HUES6 (cell line): ENCODE measurements around the gene MICAL2.

Experiments used
- H3K27ac ChIP-seq: 2 replicates; pipeline ENCODE4 v1.7.0; 2013; ENCODE audit warnings: low read depth, mild to moderate bottlenecking, low read length, inconsistent platforms
- H3K27me3 ChIP-seq: 2 replicates; pipeline ENCODE4 v1.6.1; 2013; ENCODE audit warnings: low read length; ENCODE audit not compliant: control insufficient read depth, insufficient read depth
- H3K36me3 ChIP-seq: 2 replicates; pipeline ENCODE4 v1.6.1; 2013; ENCODE audit warnings: low read length; ENCODE audit not compliant: control insufficient read depth, insufficient read depth
- H3K4me1 ChIP-seq: 2 replicates; pipeline ENCODE4 v1.6.1; 2013; ENCODE audit warnings: low read length; ENCODE audit not compliant: control insufficient read depth, insufficient read depth
- H3K4me3 ChIP-seq: 2 replicates; pipeline ENCODE4 v1.5.1; 2013; ENCODE audit warnings: low read depth, low read length
- H3K9ac ChIP-seq: one replicate; pipeline ENCODE4 v1.6.1; 2013; ENCODE audit warnings: mild to moderate bottlenecking, low read length
- H3K9me3 ChIP-seq: 2 replicates; pipeline ENCODE4 v1.6.1; 2013; ENCODE audit warnings: low read depth, low read length; ENCODE audit not compliant: control insufficient read depth, insufficient read depth

Gene MICAL2

GRCh38 chr11:12185106-12185690, 74.8 kb downstream of the MICAL2 start:
- H3K36me3 ChIP-seq = no peaks in the 10 kb centered on the region
- H3K27me3 ChIP-seq = no peaks in the 10 kb centered on the region
- H3K9ac ChIP-seq = no peak overlapping the region
- H3K4me1 ChIP-seq = peaks cover 9% of the 10 kb centered on the region; the same call in 1 of the 2 replicates
- H3K27ac ChIP-seq = no peak overlapping the region
- H3K4me3 ChIP-seq = no peak overlapping the region
- H3K9me3 ChIP-seq = no peaks in the 10 kb centered on the region

- Histone ChIP-seq H3K27ac (no peak overlapping the region), H3K36me3 (no peaks in the 10 kb centered on the region), H3K27me3 (no peaks in the 10 kb centered on the region), H3K9me3 (no peaks in the 10 kb centered on the region), H3K4me3 (no peak overlapping the region), H3K4me1 (peaks cover 9% of the 10 kb centered on the region; the same call in 1 of the 2 replicates), H3K9ac (no peak overlapping the region)
Measured at GRCh38 chr11:12185914-12186313, 75.5 kb downstream of the MICAL2 start.

GRCh38 chr11:12186701-12187100, 76.3 kb downstream of the MICAL2 start:
- H3K36me3 ChIP-seq = no peaks in the 10 kb centered on the region
- no peak overlapping the region for H3K27ac ChIP-seq

GRCh38 chr11:12187399-12187798, 77.0 kb downstream of the MICAL2 start:
- Histone ChIP-seq H3K9ac (no peak overlapping the region), H3K4me3 (no peak overlapping the region)

More at GRCh38 chr11:12186701-12187100, 76.3 kb downstream of the MICAL2 start:
- Histone ChIP-seq H3K9ac (no peak overlapping the region), H3K27me3 (no peaks in the 10 kb centered on the region), H3K4me3 (no peak overlapping the region), H3K9me3 (no peaks in the 10 kb centered on the region), H3K4me1 (peaks cover 9% of the 10 kb centered on the region; the same call in 1 of the 2 replicates)

GRCh38 chr11:12188548-12189317, 78.3 kb downstream of the MICAL2 start:
- Histone ChIP-seq H3K4me1 (0 out of 2 replicates have a peak, but pooled peaks cover 4% of the 10 kb centered on the region), H3K9me3 (no peaks in the 10 kb centered on the region), H3K27me3 (no peaks in the 10 kb centered on the region), H3K4me3 (no peak overlapping the region), H3K9ac (no peak overlapping the region), H3K27ac (no peak overlapping the region), H3K36me3 (no peaks in the 10 kb centered on the region)

More at GRCh38 chr11:12187399-12187798, 77.0 kb downstream of the MICAL2 start:
- Histone ChIP-seq H3K4me1 (peaks cover 9% of the 10 kb centered on the region; the same call in 1 of the 2 replicates), H3K27me3 (no peaks in the 10 kb centered on the region), H3K36me3 (no peaks in the 10 kb centered on the region), H3K9me3 (no peaks in the 10 kb centered on the region), H3K27ac (no peak overlapping the region)

GRCh38 chr11:12189543-12190235, 79.3 kb downstream of the MICAL2 start:
- H3K4me3 ChIP-seq = no peak overlapping the region
- H3K9me3 ChIP-seq = no peaks in the 10 kb centered on the region
- H3K27ac ChIP-seq = no peak overlapping the region
- 0 out of 2 replicates have a peak, but pooled peaks cover 4% of the 10 kb centered on the region for H3K4me1 ChIP-seq
- no peaks in the 10 kb centered on the region for H3K27me3 ChIP-seq
- H3K9ac ChIP-seq = no peak overlapping the region
- no peaks in the 10 kb centered on the region for H3K36me3 ChIP-seq

- Histone ChIP-seq H3K27me3 (no peaks in the 10 kb centered on the region), H3K4me1 (0 out of 2 replicates have a peak, but pooled peaks cover 4% of the 10 kb centered on the region), H3K9me3 (no peaks in the 10 kb centered on the region), H3K27ac (no peak overlapping the region), H3K4me3 (no peak overlapping the region), H3K9ac (no peak overlapping the region), H3K36me3 (no peaks in the 10 kb centered on the region)
Measured at GRCh38 chr11:12190511-12190910, 80.1 kb downstream of the MICAL2 start.

- H3K36me3 ChIP-seq = no peaks in the 10 kb centered on the region
- no peaks in the 10 kb centered on the region for H3K27me3 ChIP-seq
- H3K27ac ChIP-seq = no peak overlapping the region
- H3K9me3 ChIP-seq = no peaks in the 10 kb centered on the region
- H3K9ac ChIP-seq = no peak overlapping the region
- H3K4me3 ChIP-seq = no peak overlapping the region
- H3K4me1 ChIP-seq = no peaks in the 10 kb centered on the region; the same call in 1 of the 2 replicates
Measured at GRCh38 chr11:12192794-12193514, 82.6 kb downstream of the MICAL2 start.

- Histone ChIP-seq H3K4me3 (no peak overlapping the region), H3K27ac (no peak overlapping the region), H3K27me3 (no peaks in the 10 kb centered on the region), H3K9ac (no peak overlapping the region), H3K4me1 (no peaks in the 10 kb centered on the region; the same call in 1 of the 2 replicates), H3K36me3 (no peaks in the 10 kb centered on the region), H3K9me3 (no peaks in the 10 kb centered on the region)
Measured at GRCh38 chr11:12193515-12194336, 83.3 kb downstream of the MICAL2 start.

- H3K4me1 ChIP-seq = peaks cover 6% of the 10 kb centered on the region; the same call in 1 of the 2 replicates
- no peak overlapping the region for H3K27ac ChIP-seq
- no peak overlapping the region for H3K4me3 ChIP-seq
- H3K36me3 ChIP-seq = no peaks in the 10 kb centered on the region
- H3K9ac ChIP-seq = no peak overlapping the region
- H3K27me3 ChIP-seq = no peaks in the 10 kb centered on the region
- no peaks in the 10 kb centered on the region for H3K9me3 ChIP-seq
Measured at GRCh38 chr11:12195768-12196167, 85.4 kb downstream of the MICAL2 start.
